Stimulated activated CD4-positive, alpha-beta T cell treated with anti-CD3 and anti-CD28 coated beads, Interleukin-15, amount 100 ng/mL, for 24 hours (primary cell): ENCODE measurements around the gene DNMBP.
A peak's percentile ranks its signal among the peaks of the same experiment; 100 is the strongest.
"Not testable (repeated sequence)": the region's sequence is repeated elsewhere in the genome, so short reads cannot be mapped to it uniquely, and the experiment has no call there.

Experiments used
- DNase-seq: peaks from one replicate; pipeline ENCODE4 v3.0.0-alpha.2; 2020

The DNMBP gene

DNA sequence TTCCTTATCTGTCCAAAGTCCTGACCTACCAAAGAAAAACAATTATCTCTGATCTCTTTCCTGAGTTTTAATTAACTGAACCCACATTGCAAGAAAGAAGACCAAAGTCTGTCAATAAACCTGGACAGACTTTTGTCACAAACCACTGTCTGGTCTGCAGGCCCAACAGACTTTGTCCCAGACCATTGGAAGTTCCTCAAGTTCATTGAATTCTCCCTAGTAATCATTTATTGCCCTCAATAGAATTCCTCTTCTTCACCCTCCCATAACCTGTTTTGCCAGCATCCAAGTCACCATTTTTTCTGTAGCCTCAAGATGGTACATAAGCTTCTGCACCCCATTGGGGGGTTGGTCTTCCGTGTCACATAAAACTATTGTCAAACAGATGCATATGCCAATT is 3.9 kb upstream of the DNMBP start:
- no peak for DNase-seq

DNA sequence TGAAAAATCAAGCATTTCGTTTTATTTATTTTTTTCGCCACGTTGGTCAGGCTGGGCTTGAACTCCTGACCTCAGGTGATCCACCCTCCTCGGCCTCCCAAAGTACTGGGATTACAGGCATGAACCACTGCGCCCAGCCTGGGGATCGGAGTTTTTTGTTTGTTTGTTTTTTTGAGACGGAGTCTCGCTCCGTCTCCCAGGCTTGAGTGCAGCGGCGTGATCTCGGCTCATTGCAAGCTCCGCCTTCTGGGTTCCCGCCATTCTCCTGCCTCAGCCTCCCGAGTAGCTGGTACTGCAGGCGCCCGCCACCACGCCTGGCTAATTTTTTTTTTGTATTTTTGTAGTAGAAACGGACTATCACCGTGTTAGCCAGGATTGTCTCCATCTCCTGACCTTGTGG is 2.2 kb upstream of the DNMBP start:
- not testable (repeated sequence) for DNase-seq

DNA sequence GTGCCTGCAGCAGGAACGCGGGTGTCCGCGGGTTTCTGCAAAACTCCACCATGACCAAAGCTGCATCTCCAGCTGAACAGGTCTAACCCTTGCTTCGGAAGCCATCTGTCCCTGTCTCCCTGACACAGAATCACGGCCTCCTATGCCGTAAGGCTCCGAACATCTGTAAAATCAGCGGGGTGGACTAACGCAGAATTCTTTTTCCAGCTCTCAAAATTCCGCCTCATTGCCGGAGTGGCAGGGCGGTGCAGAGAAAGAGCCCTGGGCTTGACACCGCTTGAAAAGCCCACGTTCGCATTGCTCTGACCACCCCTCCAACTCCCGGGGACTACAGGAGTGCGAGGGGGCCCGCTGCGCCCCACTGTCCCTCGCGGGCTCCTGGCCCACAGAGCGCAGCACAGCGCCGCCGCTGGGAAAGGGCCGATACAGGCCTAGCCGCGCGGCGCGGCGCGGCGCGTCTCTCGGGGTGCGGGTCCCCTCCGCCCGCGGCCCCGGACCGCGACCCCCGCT is 409 bp downstream of the DNMBP start:
- DNase-seq, result peak; percentile 8

DNA sequence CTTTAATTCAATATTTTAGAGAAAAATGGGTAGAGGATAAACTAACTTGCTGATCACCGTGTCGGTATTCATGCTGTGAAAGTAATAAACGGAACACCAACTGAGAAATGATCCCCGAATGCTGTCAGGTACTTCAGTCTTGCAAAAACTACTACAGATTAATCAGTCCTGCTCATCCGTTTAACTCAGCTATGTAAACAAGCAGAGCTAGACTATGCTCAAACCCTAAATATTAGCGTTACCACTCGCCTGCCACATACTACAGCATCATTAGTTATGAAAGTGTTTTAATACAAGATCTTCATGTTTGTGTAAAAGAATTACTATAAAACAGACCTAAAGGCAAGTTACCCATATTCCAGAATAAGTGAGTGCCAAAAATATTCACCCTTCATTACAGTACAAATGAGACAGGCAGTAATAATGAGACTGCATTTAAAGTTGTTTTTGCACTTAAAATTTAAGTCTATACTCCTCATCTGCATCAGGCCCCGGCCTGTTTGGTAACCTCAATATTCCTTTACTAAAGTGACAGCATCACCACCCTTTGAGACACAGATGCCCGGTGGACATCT is 952 bp downstream of the DNMBP start:
- DNase-seq, result no peak

DNA sequence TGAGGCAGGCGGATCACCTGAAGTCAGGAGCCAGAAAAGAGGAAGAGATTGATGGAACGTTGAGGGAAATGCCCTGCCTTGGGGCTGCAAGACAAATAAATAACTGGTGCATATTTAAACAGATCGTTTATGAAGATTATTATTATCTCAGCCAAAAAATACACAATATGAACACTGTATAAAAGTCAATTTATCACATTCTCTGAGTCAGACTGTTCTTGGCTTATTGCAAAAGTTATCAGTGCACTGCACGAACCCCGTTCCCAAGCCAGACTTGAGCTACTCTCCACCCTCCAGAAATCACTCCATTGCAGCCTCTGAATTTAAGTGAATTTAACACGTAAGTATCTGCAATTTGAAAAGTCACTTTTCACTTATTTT is 1.6 kb downstream of the DNMBP start:
- DNase-seq, result no peak

DNA sequence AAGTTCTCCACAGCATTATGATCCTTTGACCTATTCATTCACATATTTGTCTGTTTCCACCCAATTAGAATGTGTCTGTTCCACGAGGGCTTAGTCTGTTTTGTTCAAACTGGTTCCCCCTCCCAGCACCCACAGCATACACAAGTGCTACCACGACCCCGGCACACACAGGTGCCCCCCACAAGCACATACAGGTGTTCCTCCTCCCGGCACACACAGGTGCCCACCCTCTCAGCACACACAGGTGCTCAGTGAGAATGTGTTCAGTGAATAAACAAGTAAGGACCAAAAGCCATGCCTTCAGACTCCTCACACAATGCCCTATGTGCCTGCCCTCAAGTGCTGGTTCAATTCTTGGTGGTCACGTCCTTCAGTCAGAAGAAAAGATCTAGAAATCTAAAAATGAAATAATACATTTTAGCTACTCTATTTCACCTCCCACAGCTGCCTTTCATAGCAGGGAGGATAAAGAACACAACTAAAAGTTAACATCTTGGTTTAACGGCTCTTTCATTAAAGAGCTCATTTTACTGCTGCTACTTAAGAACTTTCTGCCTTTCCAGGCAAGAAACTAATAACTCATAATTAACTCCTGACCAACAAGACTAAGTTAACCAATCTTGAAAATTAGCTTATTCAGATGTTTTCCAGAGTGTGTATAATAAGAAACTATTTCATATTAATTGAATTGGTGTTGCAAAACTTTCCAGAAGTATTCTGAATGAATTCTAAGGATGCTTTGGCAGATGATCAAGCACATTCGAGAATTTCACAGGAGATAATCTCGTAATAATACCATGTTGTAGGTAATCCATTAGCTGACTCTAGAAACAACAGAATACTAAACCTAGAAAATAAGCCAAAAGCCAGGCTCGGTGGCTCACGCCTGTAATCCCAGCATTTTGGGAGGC is 2.3 kb downstream of the DNMBP start:
- DNase-seq, result no peak

DNA sequence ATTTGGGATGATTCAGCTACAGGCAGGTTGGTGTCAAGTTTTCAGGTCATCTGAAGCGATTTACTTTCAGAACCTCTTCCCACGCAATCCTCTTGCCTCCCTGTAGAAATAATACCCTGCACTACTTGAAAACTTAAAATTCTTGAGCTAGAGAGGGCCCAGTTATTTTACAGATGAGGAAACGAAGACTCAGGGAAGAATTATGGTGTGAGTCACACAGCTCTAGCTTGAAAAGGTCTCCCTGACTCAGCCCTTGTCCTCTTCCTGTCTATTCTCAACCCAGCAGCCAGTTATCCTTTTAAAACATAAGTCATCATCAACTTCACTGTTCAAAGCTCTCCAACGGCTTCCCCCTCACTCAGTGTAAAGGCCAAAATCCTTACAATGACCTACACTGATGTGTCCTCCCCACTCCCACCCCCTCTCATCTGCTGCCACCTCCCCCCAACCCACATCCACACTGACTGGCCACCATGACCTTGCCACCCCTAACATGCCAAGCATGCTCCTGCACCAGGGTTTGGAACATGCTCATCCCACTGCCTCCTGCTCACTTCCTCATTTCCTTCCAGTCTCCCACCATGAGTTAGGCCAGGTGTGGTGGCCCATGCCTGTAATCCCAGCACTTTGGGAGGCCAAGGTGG is 3.4 kb downstream of the DNMBP start:
- peak; percentile 27 for DNase-seq

DNA sequence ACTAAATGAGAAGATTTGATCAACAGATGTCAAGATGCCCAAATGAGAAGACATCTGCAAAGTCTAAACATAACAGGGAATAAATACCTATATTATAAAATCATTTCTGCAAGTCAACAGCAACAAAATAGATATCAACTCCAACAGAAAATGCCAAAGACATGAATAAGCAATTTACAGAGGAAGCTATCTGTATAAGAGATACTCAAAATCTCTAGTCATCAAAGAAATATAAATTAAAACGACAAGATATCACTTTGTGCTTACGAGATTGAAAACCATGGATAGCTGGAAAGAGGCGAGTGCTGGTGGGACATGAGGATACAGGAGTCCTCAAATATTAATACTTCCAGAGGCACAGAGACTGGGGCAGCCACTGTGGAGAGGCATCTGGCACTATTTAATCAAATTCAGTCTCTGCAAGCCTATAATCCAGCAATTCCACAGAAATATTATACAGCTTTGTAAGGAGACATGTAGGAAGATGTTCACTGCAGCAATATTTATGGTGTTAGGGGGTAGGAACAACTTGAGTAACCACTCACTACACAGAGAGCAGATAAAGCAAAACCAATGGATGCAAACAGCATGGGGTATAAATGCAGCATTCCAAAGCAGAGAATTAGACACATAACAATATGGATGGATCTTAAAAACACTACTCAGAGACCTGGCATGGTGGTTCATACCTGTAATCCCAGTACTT is 4.8 kb downstream of the DNMBP start:
- DNase-seq, result no peak

DNA sequence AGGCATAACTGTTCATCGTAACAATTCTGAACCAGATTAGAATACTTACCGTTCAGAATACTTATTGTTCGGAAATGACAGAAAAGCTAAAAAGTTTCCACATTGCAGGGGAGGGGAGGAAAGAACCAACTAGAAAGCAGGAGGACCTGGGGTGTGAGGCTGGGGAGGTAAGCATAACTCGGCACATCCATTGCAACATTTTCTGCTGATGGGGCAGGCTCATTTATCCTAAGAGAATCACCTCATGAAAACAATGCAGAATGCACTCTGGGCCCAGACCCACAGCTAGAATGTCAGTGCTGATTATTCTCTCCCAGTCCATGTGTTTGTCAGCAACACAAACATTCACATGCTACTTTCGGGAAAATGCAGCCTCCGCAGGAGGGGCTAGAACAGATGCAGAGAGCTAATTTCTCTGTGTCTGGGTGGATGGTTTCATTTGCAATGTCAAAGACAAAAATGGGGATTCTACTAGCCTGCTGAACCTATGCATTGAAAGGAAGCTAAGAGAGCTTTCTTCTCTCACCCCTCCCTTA is 9.6 kb downstream of the DNMBP start:
- no peak for DNase-seq

DNA sequence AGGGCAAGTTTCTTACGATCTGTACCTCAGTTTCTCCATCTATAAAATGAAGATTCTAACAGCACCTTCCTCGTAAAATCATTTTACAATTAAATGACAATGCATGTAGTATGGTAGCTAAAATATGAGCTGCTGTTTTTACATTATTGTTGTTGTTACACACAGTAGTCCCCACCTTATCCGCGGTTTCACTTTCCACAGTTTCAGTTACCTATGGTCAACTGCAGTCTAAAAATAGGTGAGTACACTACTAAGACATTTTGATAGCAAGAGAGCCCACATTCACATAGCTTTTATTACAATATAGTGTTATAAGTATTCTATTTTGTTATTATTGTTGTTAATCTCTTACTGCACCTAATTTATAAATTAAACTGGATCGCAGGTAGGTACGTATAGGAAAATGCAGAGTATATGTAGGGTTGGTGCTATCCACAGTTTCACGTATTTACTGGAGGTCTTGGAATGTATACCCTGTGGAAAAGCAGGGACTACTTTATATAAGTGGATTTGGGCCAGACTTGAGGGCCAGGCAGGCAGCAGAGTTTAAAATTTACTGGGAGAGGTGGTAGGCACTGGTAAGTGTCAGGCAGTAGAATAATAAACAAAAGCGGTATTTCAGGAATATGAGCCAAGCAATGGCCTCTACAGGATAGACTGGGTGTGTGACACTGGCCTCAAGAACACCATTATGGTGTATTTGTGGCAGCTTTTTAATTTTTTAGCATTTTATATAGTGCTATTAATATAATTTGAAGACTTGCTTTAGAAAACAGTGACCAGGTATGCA is 10.2 kb downstream of the DNMBP start:
- DNase-seq, result no peak

DNA sequence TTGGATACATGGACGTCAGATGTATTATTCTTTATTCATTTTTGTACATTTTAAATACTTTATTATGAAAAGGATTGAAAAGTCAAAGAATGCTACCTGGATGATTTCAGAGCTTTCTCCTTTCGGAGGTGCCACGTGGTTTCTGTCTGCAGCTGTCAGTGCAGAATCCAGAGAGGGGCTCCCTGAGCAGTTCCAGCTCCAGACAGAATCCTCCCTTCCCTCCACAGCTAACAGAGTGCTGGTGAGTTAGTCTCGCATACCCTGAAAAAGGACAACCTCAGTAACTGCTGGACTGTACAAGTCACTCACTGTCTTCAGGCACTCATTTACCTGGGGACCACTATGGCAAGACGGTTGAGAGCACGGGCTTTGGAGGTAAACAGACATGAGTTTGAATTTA is 10.9 kb downstream of the DNMBP start:
- no peak for DNase-seq

DNA sequence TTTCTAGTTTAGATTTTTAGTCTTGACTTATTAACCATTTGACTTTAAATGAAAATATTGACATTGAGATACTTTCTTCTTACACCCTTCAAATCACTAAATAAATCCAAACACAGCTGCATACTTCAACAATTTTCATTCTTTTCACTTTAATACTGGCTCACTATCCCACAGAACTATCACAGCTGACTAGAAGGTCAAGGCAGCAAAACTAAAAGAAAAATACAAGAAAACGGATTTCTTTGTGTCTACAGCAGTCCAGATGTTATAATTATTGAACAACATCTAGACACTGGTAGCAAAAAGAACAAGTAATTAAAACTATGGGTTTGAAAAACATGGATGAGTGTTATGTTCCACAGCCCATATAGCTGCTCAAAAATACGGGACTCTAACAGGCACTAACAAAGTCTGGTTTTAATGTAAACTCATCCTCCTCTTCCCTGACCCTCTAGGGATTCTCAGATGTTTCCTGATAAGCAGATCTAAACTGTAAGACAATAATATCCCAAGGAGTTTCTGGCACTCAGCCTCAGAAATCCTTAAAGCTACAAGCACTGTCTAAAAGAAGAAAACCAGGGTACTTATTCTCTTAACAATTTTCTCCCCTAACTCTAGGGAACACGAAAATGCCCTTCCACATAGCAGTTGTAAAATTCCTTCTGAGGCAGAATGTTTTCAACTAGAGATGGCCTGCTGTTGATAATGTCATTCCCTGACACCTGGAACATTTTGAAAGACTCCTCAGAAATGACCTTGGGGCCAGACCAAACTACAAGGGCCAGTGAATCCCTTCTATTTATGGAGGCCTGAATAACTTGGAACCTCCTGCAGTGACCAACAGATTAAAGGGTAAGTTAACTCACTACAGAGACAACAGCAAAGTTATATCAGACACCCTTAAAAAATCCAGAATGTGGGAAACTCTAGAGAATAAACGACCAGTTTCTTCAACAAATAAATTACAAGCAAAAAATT is 12.8 kb downstream of the DNMBP start:
- DNase-seq, result no peak

DNA sequence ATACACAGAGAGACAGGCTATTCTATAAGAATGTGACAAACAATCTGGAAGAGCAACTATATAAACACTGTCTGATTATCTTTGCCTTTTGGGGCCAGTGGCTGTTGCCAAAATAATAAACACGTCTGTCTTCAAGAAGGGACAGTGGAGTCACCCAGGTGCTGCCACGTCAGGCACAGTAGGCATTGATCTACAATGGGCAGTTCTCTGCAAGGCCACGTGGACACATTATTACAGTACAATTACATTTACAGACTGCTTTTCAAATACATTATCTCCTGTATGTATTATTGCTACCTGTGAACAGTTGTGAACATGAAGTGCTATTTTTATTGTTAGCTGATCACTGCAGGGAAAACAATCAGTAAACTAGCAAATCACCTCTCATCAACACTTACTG is 14.0 kb downstream of the DNMBP start:
- DNase-seq, result no peak

DNA sequence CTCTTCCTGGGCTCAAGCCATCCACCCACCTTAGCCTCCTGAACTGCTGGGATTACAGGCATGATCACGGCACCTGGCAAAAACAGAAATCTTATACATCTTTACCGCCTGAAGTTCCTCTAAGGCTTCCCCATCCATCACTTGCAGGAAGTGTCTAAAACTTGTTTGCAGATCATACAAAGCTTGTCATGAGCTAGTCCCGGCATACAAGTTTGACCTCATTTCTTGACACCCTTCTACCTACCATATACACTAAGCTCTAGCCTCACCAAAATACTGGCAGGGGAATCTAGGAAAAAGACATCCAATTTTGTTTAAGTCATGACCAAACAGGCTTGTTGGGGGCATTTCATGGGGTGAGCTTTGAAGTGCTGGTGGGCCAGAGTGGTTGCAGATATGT is 14.5 kb downstream of the DNMBP start:
- no peak for DNase-seq

DNA sequence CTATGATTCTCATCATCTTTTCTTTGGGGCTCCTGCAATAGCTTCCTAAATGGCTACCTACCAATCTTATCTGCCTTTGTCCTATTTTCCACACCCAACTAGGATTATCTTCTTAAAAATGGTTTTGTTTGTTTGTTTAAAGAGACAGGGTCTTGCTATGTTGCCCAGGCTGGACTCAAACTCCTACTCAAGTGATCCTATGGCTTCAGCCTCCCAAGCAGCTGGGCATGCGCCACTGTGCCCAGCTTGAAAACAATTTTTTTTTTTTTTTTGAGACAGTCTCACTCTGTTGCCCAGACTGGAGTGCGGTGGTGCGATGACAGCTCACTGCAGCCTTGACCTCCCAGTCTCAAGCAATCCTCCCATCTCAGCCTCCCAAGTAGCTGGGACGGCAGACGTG is 14.9 kb downstream of the DNMBP start:
- DNase-seq, result no peak

DNA sequence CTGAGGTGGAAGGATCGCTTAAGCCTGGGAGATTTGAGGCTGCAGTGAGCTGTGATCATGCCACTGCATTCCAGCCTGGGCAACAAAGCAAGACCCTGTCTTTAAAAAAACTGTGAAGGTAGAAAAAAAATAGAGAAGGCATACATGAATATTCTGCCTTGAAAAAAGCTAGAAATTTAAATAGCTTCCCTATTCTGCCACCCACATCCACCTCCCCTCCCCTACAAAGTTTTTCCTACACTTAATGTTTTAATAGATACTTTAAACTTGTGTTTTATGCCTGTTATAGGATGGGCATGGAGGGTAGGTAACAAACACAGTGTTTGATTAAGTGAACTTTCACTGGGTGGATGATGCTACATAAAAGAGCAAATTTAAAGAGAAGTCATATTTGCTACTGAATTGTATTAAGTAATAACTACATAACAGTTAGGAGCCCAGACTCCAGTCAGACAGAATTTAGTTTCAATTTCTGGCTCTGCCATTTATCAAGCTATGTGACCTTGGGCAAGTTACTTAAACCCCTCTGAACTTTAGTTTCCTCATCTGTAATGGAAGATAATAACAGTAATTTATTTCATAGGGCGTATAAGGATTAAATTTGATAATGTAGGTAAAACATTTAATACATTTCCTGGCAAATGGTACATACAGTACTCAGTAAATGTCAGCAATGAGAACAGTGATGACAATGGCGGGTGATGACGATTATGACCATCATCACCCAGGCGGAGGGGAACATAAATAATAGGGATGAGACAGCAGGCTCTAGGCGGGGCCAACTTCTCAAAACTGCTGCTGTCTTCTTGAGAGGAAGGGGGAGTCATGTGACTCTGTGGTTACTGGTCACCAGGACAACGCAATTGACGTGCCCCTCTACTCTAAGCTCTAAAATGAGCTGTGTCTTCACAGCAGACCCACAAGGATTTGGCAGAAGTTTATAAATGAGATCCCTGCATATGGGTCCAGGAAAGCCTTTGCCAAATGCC is 15.8 kb downstream of the DNMBP start:
- peak; percentile 53 for DNase-seq

DNA sequence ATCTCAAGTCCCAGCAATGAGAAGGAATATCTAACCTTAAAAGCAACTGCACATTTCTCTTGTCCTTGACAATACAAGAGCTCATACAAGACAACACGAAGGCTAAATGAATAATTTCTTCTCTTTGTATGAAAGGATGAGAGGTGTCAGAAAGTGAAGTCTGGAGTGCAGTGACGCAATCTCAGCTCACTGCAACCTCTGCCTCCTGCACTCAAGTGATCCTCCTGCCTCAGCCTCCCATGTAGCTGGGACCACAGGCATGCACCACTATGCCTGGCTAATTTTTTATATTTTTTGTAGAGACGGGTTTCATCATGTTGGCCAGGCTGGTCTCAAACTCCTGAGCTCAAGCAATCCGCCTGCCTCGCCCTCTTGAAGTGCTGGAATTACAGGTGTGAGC is 24.1 kb downstream of the DNMBP start:
- DNase-seq, result not testable (repeated sequence)

DNA sequence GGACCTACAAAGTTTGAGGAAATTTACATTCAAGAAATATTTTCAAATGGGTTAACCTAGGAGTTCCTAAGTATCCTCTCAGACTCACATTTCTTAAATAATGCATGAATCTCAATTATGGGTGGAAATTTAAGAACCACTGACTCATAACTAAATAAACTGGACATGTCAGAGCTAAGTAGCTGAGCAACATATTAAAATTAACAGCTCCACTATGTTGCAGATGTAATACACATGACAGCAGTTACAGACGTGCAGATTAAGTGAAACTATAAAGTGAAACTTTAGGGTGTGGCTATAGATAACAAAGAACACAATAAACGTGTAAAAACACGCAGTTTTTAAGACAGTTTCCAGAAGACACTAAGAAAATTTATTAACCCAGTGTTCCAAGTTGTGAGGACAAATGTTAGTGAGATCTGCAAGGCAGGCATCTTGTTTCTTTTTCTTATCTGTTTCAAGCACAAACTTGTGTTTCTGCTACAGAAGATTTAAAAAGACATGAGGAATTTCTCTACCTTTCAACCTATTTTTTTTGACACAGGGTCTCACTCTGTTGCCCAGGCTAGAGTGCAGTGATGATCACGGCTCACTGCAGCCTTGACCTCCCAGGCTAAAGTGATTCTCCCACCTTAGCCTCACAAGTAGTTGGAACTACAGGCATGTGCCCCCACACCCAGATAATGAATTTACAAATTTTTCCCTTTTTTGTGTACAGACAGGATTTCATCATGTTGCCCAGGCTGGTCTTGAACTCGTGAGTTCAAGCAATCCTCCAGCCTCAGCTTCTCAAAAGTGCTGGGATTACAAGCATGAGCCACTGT is 25.3 kb downstream of the DNMBP start:
- no peak for DNase-seq
